Gastroesophageal sphincter (tissue), 3 donors: ENCODE measurements around the gene DAG1.

Experiments
- EP300 ChIP-seq: sonication (generic); formaldehyde crosslinking; IDR thresholded peaks from one replicate; pipeline ENCODE4 v1.6.1; 2017; ENCODE audit warnings: antibody characterized with exemption, mild to moderate bottlenecking
- POLR2A ChIP-seq, 2 donors: fragments of 450-650 bp; IDR thresholded peaks; one replicate each; pipeline ENCODE4 v1.6.1; 2017; ENCODE audit warnings: antibody characterized with exemption in 2 of 2, mild to moderate bottlenecking in 2 of 2, moderate library complexity in 1 of 2
- POLR2AphosphoS5 ChIP-seq: sonication (generic); formaldehyde crosslinking; IDR thresholded peaks from one replicate; pipeline ENCODE4 v1.6.1; 2017; ENCODE audit warnings: antibody characterized with exemption
- TF ChIP-seq, protein P1 (sequence below), 4 experiments: fragments of 200-600 bp in 2 of 4; fragments of 450-650 bp in 2 of 4; sonication (generic) in 1 of 4; IDR thresholded peaks; one replicate each; pipeline ENCODE4 v1.5.1; 2017 to 2019; ENCODE audit warnings: antibody characterized with exemption in 4 of 4, mild to moderate bottlenecking in 2 of 4, moderate library complexity in 2 of 4

DNA sequence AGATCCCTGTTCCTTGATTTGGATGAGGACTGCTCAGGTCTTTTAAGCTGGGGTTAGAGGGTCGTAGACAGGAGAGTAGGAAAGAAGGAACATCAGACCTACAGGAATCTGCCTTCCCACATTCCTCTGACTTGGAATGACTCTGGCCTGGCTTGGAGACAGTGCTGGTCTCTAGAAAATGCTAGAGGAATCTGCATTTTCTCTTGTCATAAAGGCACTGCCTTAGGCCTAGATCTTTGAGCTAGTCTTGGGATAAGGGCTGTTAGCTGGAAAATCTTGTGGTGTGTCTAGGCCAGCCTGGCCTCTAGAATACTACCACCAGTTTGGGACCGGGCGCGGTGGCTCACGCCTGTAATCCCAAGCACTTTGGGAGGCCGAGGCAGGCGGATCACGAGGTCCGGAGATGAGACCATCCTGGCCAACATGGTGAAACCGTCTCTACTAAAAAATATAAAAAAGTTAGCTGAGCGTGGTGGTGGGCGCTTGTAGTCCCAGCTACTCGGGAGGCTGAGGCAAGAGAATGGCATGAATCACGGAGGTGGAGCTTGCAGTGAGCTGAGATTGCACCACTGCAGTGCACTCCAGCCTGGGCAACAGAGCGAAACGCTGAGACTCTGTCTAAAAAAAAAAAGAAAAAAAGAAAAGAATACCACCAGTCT lies 66.9 kb downstream of the DAG1 start:
- TF ChIP-seq, protein P1, sequence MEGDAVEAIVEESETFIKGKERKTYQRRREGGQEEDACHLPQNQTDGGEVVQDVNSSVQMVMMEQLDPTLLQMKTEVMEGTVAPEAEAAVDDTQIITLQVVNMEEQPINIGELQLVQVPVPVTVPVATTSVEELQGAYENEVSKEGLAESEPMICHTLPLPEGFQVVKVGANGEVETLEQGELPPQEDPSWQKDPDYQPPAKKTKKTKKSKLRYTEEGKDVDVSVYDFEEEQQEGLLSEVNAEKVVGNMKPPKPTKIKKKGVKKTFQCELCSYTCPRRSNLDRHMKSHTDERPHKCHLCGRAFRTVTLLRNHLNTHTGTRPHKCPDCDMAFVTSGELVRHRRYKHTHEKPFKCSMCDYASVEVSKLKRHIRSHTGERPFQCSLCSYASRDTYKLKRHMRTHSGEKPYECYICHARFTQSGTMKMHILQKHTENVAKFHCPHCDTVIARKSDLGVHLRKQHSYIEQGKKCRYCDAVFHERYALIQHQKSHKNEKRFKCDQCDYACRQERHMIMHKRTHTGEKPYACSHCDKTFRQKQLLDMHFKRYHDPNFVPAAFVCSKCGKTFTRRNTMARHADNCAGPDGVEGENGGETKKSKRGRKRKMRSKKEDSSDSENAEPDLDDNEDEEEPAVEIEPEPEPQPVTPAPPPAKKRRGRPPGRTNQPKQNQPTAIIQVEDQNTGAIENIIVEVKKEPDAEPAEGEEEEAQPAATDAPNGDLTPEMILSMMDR (IDR thresholded peaks at IDR 0.05) = no peak
- TF ChIP-seq POLR2A (IDR thresholded peaks at IDR 0.05) = no peak
- TF ChIP-seq EP300 = no peak
- TF ChIP-seq POLR2AphosphoS5 = no peak
